ENCODE results near the gene ARFRP1.

ARFRP1 gene

DNA sequence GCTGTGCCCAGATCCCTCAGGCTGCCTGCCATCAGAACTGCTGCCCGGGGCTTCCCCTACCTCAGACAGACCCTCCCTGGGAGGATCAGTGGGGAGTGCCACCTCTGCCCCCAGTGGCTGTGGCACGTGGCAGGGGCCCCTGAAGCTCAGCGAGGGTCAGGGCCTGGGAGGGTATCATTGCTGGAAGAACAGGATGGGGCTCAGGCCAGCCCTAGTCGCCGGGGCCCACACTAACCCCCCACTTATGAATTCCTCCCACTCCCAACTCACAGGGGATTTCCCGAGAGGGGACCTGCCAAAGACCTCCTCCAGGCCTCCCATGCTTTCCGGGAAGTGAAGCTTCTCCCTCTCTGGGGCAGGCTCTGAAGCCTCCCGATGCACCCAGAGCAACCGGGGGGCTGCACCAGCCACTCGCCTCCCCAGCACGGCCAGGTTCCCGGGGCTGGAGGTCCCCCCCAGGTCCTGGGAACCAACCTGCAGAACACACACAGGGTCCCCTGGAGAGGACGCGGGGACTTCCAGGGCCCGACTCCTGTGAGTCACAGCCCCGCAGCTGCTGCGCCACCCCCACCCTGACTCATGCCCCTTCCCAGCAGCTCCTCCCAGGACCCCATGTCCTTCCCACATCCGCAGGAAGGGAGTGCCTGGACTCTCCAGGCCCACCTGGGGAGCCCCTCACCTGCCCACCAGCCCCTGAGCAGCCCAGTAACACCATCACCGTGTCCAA, 8.9 kb downstream of the ARFRP1 start:
- H3K4me3 ChIP-seq (ENCODE audit: low read length): no peak overlapping the region
- TF ChIP-seq, protein P1, sequence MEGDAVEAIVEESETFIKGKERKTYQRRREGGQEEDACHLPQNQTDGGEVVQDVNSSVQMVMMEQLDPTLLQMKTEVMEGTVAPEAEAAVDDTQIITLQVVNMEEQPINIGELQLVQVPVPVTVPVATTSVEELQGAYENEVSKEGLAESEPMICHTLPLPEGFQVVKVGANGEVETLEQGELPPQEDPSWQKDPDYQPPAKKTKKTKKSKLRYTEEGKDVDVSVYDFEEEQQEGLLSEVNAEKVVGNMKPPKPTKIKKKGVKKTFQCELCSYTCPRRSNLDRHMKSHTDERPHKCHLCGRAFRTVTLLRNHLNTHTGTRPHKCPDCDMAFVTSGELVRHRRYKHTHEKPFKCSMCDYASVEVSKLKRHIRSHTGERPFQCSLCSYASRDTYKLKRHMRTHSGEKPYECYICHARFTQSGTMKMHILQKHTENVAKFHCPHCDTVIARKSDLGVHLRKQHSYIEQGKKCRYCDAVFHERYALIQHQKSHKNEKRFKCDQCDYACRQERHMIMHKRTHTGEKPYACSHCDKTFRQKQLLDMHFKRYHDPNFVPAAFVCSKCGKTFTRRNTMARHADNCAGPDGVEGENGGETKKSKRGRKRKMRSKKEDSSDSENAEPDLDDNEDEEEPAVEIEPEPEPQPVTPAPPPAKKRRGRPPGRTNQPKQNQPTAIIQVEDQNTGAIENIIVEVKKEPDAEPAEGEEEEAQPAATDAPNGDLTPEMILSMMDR (conservative IDR thresholded peaks at IDR 0.05; ENCODE audit: low read length): no peak
- DNase-seq (ENCODE audit: low read depth): peak; percentile 86

DNA sequence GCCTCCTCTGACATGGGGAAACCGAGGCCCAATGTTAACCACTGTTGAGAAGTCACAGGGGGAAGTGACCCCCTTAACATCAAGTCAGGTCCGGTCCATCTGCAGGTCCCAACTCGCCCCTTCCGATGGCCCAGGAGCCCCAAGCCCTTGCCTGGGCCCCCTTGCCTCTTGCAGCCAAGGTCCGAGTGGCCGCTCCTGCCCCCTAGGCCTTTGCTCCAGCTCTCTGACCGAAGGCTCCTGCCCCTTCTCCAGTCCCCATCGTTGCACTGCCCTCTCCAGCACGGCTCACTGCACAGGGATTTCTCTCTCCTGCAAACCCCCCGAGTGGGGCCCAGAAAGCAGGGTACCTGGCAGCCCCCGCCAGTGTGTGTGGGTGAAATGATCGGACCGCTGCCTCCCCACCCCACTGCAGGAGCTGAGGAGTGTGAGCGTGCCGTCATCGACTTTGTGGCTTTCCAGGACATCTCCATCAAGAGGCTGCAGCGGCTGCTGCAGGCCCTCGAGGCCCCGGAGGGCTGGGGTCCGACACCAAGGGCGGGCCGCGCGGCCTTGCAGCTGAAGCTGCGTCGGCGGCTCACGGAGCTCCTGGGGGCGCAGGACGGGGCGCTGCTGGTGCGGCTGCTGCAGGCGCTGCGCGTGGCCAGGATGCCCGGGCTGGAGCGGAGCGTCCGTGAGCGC, 9.8 kb downstream of the ARFRP1 start:
- no peak overlapping the region for H3K4me3 ChIP-seq (ENCODE audit: low read length)
- DNase-seq (ENCODE audit: low read depth): no peak
- TF ChIP-seq, protein P1 (conservative IDR thresholded peaks at IDR 0.05; ENCODE audit: low read length): no peak

DNA sequence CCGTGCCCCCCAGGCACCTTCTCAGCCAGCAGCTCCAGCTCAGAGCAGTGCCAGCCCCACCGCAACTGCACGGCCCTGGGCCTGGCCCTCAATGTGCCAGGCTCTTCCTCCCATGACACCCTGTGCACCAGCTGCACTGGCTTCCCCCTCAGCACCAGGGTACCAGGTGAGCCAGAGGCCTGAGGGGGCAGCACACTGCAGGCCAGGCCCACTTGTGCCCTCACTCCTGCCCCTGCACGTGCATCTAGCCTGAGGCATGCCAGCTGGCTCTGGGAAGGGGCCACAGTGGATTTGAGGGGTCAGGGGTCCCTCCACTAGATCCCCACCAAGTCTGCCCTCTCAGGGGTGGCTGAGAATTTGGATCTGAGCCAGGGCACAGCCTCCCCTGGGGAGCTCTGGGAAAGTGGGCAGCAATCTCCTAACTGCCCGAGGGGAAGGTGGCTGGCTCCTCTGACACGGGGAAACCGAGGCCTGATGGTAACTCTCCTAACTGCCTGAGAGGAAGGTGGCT, 10.4 kb downstream of the ARFRP1 start:
- no peak overlapping the region; the same call in 1 of the 2 replicates for H3K4me3 ChIP-seq (ENCODE audit: low read length)

DNA sequence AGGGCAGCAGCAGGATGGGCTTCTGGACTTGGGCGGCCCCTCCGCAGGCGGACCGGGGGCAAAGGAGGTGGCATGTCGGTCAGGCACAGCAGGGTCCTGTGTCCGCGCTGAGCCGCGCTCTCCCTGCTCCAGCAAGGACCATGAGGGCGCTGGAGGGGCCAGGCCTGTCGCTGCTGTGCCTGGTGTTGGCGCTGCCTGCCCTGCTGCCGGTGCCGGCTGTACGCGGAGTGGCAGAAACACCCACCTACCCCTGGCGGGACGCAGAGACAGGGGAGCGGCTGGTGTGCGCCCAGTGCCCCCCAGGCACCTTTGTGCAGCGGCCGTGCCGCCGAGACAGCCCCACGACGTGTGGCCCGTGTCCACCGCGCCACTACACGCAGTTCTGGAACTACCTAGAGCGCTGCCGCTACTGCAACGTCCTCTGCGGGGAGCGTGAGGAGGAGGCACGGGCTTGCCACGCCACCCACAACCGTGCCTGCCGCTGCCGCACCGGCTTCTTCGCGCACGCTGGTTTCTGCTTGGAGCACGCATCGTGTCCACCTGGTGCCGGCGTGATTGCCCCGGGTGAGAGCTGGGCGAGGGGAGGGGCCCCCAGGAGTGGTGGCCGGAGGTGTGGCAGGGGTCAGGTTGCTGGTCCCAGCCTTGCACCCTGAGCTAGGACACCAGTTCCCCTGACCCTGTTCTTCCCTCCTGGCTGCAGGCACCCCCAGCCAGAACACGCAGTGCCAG, 11.0 kb downstream of the ARFRP1 start, which contains the start of gene TNFRSF6B:
TNFRSF6B (plus strand) TSS at position 25 of the 729 bp plus-strand sequence; CDS start at position 141, 116 bp downstream.
- no peak for DNase-seq (ENCODE audit: low read depth)
- TF ChIP-seq, protein P1 (conservative IDR thresholded peaks at IDR 0.05; ENCODE audit: low read length): no peak
- peak within 1 kb of the TSS; percentile 24 for H3K4me3 ChIP-seq (ENCODE audit: low read length)

More for the DNA sequence above, 10.4 kb downstream of the ARFRP1 start:
- DNase-seq (ENCODE audit: low read depth): no peak
- TF ChIP-seq, protein P1 (conservative IDR thresholded peaks at IDR 0.05; ENCODE audit: low read length): no peak

DNA sequence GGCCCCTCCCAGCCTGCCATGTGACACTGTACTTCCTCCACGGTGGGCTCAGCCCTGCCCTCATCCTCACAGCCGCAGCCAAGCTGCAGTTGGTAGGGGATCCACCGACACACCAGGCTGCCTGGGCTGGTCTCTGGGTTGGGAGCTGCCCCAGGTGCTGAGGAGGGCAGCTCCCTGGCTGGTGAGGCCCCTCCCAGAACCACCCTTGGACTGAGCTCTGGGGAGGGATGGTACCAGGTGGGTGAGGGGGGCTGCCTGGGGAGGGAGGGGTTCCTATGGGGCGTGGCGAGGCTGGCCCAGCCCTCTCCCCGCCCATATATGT, 11.5 kb downstream of the ARFRP1 start:
- TF ChIP-seq, protein P1 (conservative IDR thresholded peaks at IDR 0.05; ENCODE audit: low read length): no peak
- DNase-seq (ENCODE audit: low read depth): no peak
- no peak overlapping the region for H3K4me3 ChIP-seq (ENCODE audit: low read length)

DNA sequence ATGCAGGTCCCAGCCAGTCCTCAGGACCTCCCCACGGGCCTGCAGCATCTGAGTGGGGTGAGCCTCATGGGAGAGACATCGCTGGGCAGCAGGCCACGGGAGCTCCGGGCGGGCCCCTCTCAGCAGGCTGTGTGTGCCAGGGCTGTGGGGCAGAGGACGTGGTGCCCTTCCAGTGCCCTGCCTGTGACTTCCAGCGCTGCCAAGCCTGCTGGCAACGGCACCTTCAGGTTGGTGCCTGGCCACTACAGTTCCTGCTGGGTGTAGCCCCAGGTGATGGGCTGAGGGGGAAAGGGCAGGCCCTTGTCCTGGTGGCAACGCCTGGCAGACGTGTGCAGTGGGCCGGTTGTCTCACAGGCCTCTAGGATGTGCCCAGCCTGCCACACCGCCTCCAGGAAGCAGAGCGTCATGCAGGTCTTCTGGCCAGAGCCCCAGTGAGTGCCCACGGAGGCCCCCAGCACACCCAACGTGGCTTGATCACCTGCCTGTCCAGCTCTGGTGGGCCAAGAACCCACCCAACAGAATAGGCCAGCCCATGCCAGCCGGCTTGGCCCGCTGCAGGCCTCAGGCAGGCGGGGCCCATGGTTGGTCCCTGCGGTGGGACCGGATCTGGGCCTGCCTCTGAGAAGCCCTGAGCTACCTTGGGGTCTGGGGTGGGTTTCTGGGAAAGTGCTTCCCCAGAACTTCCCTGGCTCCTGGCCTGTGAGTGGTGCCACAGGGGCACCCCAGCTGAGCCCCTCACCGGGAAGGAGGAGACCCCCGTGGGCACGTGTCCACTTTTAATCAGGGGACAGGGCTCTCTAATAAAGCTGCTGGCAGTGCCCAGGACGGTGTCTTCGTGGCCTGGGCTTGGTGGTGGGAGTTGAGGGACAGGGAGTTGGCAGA, 12.1 kb downstream of the ARFRP1 start:
- TF ChIP-seq, protein P1 (conservative IDR thresholded peaks at IDR 0.05; ENCODE audit: low read length): no peak
- no peak overlapping the region for H3K4me3 ChIP-seq (ENCODE audit: low read length)

More for the DNA sequence above, 12.1 kb downstream of the ARFRP1 start:
- no peak for DNase-seq (ENCODE audit: low read depth)

Data from AG10803 (cell line).